ENCODE measurements around the gene WDR75. TPM values are rescaled to one million over a fixed set of nuclear protein-coding genes. Genes with fewer than 3 reads are reported as not detected.

Gene WDR75
- total RNA-seq, 1 donor from 2014 or later = 33.6 TPM

- DNase-seq (ENCODE audit: low read depth) = no peak
- TF ChIP-seq, protein P1, sequence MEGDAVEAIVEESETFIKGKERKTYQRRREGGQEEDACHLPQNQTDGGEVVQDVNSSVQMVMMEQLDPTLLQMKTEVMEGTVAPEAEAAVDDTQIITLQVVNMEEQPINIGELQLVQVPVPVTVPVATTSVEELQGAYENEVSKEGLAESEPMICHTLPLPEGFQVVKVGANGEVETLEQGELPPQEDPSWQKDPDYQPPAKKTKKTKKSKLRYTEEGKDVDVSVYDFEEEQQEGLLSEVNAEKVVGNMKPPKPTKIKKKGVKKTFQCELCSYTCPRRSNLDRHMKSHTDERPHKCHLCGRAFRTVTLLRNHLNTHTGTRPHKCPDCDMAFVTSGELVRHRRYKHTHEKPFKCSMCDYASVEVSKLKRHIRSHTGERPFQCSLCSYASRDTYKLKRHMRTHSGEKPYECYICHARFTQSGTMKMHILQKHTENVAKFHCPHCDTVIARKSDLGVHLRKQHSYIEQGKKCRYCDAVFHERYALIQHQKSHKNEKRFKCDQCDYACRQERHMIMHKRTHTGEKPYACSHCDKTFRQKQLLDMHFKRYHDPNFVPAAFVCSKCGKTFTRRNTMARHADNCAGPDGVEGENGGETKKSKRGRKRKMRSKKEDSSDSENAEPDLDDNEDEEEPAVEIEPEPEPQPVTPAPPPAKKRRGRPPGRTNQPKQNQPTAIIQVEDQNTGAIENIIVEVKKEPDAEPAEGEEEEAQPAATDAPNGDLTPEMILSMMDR (conservative IDR thresholded peaks at IDR 0.05; ENCODE audit: low read depth, low read length) = no peak
- no peak overlapping the region for H3K4me3 ChIP-seq (ENCODE audit: low read depth, low read length)
Measured at GRCh38 chr2:189515264-189515663, 74.0 kb downstream of the WDR75 start.

DNA sequence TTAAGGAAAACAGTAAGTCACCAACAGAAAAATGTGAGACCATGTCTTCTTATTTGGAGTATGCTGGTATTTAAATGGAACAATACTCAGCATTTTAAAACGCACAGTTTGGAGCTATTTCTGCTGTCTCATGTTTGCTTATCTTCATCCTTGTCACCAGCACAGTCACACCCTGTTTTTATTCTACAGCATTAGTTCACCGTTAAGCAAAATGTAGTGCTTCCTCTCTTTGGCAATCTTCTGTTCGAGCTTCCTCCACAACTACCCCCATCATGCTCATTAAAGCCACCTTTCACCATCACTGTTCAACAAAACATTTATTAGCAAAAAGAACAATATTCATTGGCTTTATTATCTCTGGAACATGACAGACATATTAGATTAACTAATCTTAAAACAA, 75.3 kb downstream of the WDR75 start:
- H3K4me3 ChIP-seq (ENCODE audit: low read depth, low read length) = no peak overlapping the region
- no peak for DNase-seq (ENCODE audit: low read depth)
- TF ChIP-seq, protein P1 (conservative IDR thresholded peaks at IDR 0.05; ENCODE audit: low read depth, low read length) = no peak

- TF ChIP-seq, protein P1 (conservative IDR thresholded peaks at IDR 0.05; ENCODE audit: low read depth, low read length) = no peak
- no peak for DNase-seq (ENCODE audit: low read depth)
- H3K4me3 ChIP-seq (ENCODE audit: low read depth, low read length) = no peak overlapping the region
Measured at GRCh38 chr2:189517847-189518535, 76.7 kb downstream of the WDR75 start.

DNA sequence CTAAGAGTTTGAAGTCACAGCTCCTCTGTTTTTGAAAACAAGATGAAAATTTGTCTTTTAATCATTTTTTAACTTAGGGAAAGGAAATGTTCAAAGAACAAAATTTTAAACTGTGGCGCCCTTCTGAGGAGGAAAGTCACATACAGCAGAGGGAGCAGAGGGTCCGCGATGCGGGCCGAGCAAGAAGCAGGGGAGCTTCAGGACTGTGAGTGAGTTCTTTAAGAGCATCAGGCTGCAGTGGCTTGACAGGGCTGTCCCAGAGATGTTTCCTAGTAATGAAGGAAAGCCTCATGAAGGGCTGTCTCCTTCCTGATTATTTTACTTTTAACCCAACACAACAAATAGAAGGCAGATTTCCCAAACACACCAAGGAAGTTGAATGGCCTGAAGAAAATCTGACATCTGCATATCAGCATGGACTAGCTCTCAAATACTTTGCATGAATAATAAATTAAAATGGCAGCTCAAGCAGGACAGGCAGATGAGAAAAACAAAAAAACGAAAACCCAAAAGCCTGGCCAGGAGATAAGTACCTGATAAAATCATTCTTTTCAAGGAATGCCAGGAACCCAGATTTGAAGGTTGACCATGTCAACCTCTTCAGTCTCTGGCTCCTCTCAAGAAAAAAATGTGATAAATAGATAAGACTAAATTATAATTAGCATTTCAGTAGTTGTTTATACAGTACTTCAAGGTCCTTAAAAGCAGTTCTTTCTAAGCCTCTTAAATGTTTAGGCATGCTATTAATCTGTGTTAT, 78.5 kb downstream of the WDR75 start:
- no peak for DNase-seq (ENCODE audit: low read depth)
- TF ChIP-seq, protein P1 (conservative IDR thresholded peaks at IDR 0.05; ENCODE audit: low read depth, low read length) = no peak
- no peak overlapping the region for H3K4me3 ChIP-seq (ENCODE audit: low read depth, low read length)

DNA sequence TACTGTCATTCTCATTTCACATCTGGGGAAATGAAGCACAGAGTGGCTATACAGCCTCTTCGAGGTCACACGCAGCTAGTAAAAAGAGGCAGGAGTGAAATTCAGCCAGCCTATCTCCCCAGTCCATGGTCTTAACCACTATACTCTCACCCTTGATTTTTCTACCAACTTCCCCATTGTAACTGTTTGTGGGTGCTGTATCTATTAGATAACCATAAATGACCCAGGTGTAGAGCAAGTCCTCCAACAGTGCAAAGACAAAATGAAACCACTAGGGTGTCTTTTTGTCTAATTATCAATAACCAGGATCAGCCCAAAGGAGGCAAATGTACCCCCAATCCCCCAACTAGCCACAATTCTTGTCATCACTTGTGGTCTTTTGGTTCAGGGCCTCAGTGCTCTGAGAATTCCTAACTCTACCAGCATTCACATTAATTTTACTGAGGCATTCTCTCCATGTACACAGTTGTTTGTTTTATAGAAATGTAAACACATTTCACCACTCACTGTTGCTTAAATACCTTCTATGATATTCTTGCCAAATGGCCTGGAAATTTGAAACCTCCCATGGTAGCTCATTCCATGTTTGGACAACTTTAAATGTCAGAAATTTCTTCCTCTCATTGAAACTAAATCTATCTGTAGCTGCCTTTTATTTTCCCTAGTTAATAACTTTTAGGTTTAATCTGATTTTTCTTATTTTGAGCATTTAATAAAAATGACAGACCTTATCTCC, 80.6 kb downstream of the WDR75 start:
- TF ChIP-seq, protein P1 (conservative IDR thresholded peaks at IDR 0.05; ENCODE audit: low read depth, low read length) = peak; percentile 3
- H3K4me3 ChIP-seq (ENCODE audit: low read depth, low read length) = no peak overlapping the region
- DNase-seq (ENCODE audit: low read depth) = no peak

DNA sequence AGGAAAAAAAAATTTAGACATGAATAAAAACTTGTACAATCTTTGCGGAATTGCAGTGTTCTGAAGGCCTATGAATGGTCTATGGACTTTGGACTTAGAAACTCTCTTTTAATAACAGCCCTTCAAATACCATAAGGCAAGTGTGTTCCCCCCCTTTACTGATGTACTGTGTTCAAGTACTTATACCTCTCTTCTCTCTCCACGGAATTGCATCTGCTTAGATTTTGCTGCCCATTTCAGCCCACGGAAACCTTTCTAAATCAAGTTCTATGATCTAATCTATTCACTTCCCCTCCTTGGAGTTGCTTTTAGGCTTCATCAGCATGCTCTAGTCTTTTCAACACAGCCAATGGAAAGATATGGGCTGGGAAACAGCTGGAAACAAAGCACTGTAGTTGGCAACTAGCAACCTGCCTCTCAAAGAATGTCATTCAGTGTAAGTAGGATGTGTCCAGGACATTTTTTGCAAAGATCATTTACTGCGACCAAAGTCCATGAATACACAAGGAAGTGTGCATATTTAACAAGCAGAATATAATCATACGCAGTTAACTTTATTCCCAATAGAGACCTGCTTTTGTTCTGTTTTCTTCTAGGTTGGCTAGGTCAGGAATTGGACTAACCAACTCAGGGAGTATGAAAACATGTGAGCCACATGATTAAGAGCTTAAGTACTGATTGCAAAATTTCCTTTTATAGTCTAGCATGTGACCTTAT, 81.3 kb downstream of the WDR75 start:
- TF ChIP-seq, protein P1 (conservative IDR thresholded peaks at IDR 0.05; ENCODE audit: low read depth, low read length) = no peak
- no peak overlapping the region for H3K4me3 ChIP-seq (ENCODE audit: low read depth, low read length)
- DNase-seq (ENCODE audit: low read depth) = no peak

All from epithelial cell of proximal tubule (primary cell).